Small intestine (tissue), 7 donors: ENCODE measurements around the gene JPT2. TPM values are rescaled to one million over a fixed set of nuclear protein-coding genes. Genes with fewer than 3 reads are reported as not detected.
A peak's percentile ranks its signal among the peaks of the same experiment; 100 is the strongest.
"Not testable (repeated sequence)": the region's sequence is repeated elsewhere in the genome, so short reads cannot be mapped to it uniquely, and the experiment has no call there.

ENCODE experiments used
- DNase-seq, 2 donors: peaks; one replicate each; pipeline versions ENCODE4 v3.0.0 to v3.0.0-alpha.2; 2013
- FAIRE-seq: peaks from 2 replicates; lab custom pipeline; 2012; peaks lifted over from hg19 to GRCh38; lab: Jason Lieb, UNC
- H3K27ac ChIP-seq, 3 donors: one replicate each; pipeline ENCODE4 v1.5.1; 2013; ENCODE audit warnings: low read length in 2 of 3, mild to moderate bottlenecking in 2 of 3, control low read depth in 1 of 3, inconsistent platforms in 1 of 3, low read depth in 1 of 3, moderate library complexity in 1 of 3
- H3K27me3 ChIP-seq, 3 donors: one replicate each; pipeline ENCODE4 v1.6.1; 2013; ENCODE audit warnings: low read length in 3 of 3, inconsistent platforms in 1 of 3; ENCODE audit not compliant: control insufficient read depth in 3 of 3, insufficient read depth in 3 of 3
- H3K36me3 ChIP-seq, 3 donors: one replicate each; pipeline ENCODE4 v1.6.1; 2013; ENCODE audit warnings: low read length in 3 of 3, inconsistent platforms in 1 of 3, low read depth in 1 of 3, mild to moderate bottlenecking in 1 of 3, moderate library complexity in 1 of 3; ENCODE audit not compliant: control insufficient read depth in 3 of 3, insufficient read depth in 2 of 3
- H3K4me1 ChIP-seq, 3 donors: one replicate each; pipeline ENCODE4 v1.6.1; 2013; ENCODE audit warnings: low read length in 2 of 3, inconsistent platforms in 1 of 3, low read depth in 1 of 3, mild to moderate bottlenecking in 1 of 3, moderate library complexity in 1 of 3; ENCODE audit not compliant: control insufficient read depth in 3 of 3, insufficient read depth in 2 of 3
- H3K4me3 ChIP-seq, 3 donors: one replicate each; pipeline ENCODE4 v1.5.1; 2013; ENCODE audit warnings: low read length in 3 of 3, control low read depth in 1 of 3, inconsistent platforms in 1 of 3, low read depth in 1 of 3, mild to moderate bottlenecking in 1 of 3, moderate library complexity in 1 of 3
- H3K9me3 ChIP-seq, 2 donors: one replicate each; pipeline ENCODE4 v1.6.1; 2013; ENCODE audit warnings: low read depth in 1 of 2, low read length in 1 of 2; ENCODE audit not compliant: control insufficient read depth in 2 of 2, insufficient read depth in 1 of 2
- WGBS, 3 donors: extraction: QIAGEN DNeasy Blood & Tissue Kit; methylation state at CpG; one replicate each; pipeline ENCODE4 v1.1.7; 2013; 5-methylcytosine and 5-hydroxymethylcytosine counted together
- polyA plus RNA-seq, 4 donors: library from polyadenylated mRNA; stranded (reverse) in 3 of 4; unstranded in 1 of 4; fragments of 200-250 nt in 3 of 4; fragments of 120-200 nt in 1 of 4; gene quantifications; one replicate each; pipeline versions ENCODE4 v1.2.1 to v1.2.3, GENCODE V29; 2013
- donor health status: healthy with polysubstance abuse.
- donor health status: control.
- donor health status: control.
- donor health status: Bipolar disorder and iron deficiency.
- donor health status: healthy.

The JPT2 gene
- polyA plus RNA-seq, 4 donors = 17.0 to 52.4 (median 36.3) TPM

DNA sequence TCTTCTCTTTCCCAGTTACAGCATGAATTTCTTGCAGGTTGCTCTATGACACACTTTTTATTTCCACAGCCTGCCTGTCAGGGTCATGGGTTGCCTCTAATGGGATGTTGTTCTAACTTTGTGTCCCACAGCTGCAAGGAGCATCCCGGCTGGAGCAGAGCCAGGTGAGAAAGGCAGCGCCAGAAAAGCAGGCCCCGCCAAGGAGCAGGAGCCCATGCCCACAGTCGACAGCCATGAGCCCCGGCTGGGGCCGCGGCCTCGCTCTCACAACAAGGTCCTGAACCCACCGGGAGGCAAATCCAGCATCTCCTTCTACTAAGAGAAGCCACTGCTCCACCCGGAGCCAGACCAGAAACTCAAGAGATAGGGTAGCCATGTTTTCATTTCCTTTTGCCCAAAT lies 20.6 kb downstream of the JPT2 start:
- Histone ChIP-seq H3K27me3 (no peaks in the 10 kb centered on the region), H3K4me3 (no peak overlapping the region), H3K36me3 (peaks cover 7 to 60% (median 13%) of the 10 kb centered on the region in 3 donors), H3K27ac (no peak overlapping the region), H3K4me1 (no peaks in the 10 kb centered on the region), H3K9me3 (no peaks in the 10 kb centered on the region)
- 89 to 93% (median 93%) methylated on average over 10 of the region's 10 CpGs for WGBS, 3 donors
- DNase-seq (no peak), FAIRE-seq (no peak)

DNA sequence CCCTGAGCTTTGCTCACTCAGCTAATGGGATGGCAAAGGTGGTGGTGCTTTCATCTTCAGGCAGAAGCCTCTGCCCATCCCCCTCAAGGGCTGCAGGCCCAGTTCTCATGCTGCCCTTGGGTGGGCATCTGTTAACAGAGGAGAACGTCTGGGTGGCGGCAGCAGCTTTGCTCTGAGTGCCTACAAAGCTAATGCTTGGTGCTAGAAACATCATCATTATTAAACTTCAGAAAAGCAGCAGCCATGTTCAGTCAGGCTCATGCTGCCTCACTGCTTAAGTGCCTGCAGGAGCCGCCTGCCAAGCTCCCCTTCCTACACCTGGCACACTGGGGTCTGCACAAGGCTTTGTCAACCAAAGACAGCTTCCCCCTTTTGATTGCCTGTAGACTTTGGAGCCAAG lies 22.2 kb downstream of the JPT2 start:
- Histone ChIP-seq H3K27me3 (no peaks in the 10 kb centered on the region), H3K27ac (no peak overlapping the region), H3K4me3 (no peak overlapping the region), H3K4me1 (no peaks in the 10 kb centered on the region), H3K9me3 (no peaks in the 10 kb centered on the region), H3K36me3 (peaks cover 7 to 53% (median 12%) of the 10 kb centered on the region in 3 donors)
- 91 to 96% (median 92%) methylated on average over 3 of the region's 3 CpGs for WGBS, 3 donors
- FAIRE-seq (no peak), DNase-seq (no peak)

DNA sequence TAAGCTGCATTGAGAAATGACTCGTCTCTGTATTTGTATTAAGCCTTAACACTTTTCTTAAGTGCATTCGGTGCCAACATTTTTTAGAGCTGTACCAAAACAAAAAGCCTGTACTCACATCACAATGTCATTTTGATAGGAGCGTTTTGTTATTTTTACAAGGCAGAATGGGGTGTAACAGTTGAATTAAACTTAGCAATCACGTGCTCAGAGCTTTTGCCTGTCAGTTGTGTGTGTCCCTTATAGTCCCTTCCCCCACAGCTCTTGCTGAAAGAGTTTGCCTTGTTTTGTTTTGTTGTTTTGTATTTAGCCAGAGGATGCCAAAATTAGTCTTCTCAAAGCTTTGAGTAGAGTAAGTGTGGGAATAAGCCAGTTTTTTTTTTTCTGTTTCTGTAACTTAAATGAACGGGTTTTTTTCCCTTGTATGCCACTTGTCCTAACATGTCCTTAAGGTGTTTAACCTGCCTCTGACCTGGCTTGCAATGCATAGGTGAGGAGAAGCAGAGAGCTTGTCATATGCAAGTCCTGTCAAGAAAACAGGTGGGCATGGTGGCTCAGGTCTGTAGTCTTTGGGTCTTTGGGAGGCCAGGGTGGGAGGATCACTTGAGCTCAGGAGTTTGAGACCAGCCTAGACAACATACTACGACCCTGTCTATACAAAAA lies 23.3 kb downstream of the JPT2 start:
- FAIRE-seq = no peak
- Histone ChIP-seq H3K27me3 (no peaks in the 10 kb centered on the region), H3K4me1 (no peaks in the 10 kb centered on the region), H3K36me3 (peaks cover 7 to 42% (median 12%) of the 10 kb centered on the region in 3 donors), H3K9me3 (no peaks in the 10 kb centered on the region), H3K4me3 (no peak overlapping the region), H3K27ac (no peak overlapping the region)
- no peak for DNase-seq
- 83 to 90% (median 86%) methylated on average over 6 of the region's 6 CpGs for WGBS, 3 donors

DNA sequence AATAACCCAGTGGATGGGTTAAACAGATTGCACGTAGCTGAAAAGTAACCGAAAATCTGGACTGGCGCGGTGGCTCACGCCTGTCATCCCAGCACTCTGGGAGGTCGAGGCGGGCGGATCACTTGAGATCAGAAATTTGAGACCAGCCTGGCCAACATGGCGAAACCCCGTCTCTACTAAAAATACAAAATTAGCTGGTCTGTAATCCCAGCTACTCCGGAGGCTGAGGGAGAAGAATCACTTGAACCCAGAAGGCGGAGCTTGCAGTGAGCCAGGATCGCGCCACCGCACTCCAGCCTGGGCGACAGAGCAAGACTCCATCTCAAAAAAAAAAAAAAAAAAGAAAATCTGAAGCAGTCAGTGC lies 27.2 kb downstream of the JPT2 start:
- Histone ChIP-seq H3K4me3 (peak overlapping the region; percentile 75 to 93 (median 82)), H3K36me3 (peaks cover 0 to 30% (median 2%) of the 10 kb centered on the region in 3 donors), H3K27ac (peak overlapping the region; percentile 93 to 97 (median 96))
- H3K4me1 ChIP-seq, H3K27me3 ChIP-seq, H3K9me3 ChIP-seq, FAIRE-seq: not testable (repeated sequence)
- DNase-seq = peak in 1 of 2 donors; percentile 12
- 0 to 1% (median 0%) methylated on average over 16 of the region's 16 CpGs for WGBS, 3 donors

DNA sequence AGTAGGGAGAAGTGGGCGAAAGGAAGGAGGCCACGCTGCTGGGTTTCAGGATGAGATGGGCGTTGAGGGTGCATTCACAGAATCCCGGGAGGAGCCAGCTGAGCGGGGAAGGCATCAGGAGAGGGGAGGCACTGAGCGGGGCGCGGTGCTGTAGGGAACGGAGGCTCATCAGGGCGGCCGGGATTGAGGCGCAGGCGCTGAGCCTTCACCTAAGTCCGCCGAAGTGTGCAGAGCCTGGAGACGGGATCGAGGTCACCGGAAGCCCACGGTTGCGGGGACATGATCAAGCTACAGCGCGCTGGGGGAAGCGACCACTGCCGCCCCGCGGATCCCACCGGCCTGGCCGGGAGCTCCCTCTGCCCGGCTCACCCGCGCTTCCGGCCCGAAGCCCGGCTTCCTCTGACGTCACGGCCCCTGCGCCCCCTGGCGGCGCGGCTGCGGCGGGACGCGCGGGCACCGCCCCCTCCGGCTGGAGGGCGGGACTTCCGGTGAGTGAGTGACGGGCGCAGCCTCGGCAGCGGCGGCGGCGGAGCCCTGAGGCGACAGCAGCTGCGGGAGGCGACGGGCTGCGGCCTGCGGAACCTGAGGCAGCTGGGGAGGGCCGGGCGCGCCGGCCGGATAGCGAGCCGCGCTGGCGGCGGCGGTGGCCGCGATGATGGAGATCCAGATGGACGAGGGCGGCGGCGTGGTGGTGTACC lies 27.8 kb downstream of the JPT2 start, which contains the start of gene MAPK8IP3:
Gene MAPK8IP3 (plus strand): TSS at position 508 of the 698 bp plus-strand sequence. CDS start 145 bp downstream, at position 653.
- peak; percentile 88 to 98 for DNase-seq
- peaks cover 0 to 3% (median 0%) of the 10 kb centered on the region in 3 donors for H3K4me1 ChIP-seq
- WGBS, 3 donors = 0 to 1% (median 0%) methylated on average over 41 to 79 of the region's 79 CpGs
- H3K36me3 ChIP-seq = peaks cover 0 to 26% (median 2%) of the 10 kb centered on the region in 3 donors
- H3K9me3 ChIP-seq = no peaks in the 10 kb centered on the region
- H3K27ac ChIP-seq = peak within 1 kb of the TSS; percentile 93 to 97 (median 96)
- H3K4me3 ChIP-seq = peak within 1 kb of the TSS; percentile 75 to 93 (median 82)
- no peak for FAIRE-seq
- no peaks in the 10 kb centered on the region for H3K27me3 ChIP-seq

DNA sequence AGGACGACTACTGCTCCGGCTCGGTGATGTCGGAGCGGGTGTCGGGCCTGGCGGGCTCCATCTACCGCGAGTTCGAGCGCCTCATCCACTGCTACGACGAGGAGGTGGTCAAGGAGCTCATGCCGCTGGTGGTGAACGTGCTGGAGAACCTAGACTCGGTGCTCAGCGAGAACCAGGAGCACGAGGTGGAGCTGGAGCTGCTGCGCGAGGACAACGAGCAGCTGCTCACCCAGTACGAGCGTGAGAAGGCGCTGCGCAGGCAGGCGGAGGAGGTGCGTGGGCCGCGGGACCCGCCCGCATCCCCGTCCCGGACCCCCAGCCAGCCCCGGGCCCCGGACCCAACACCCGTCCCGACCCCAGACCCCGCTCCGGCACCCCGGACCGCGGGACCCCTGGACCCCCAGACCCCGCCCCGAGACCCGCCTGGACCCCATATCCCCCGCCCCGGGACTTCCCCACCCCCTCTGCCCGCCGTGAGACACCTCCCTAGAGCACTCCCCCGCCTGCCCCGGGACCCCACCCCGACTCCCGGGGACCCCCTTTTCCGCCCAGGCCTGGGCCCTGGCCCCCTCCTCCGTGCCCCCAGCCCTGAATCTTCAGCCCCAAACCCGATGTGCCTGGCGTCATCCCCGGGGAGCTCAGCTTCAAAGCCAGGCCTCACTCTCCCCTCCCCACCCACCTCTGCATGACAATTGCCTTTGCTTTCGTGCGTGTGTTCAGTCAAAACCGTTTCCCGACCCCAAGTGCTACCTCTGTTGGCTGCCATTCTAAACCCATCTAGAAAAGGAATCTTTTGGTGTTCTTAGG lies 28.5 kb downstream of the JPT2 start:
- no peaks in the 10 kb centered on the region for H3K27me3 ChIP-seq
- no peak for DNase-seq
- peaks cover 0 to 3% (median 0%) of the 10 kb centered on the region in 3 donors for H3K4me1 ChIP-seq
- H3K27ac ChIP-seq = peak overlapping the region; percentile 46 to 97 (median 64)
- peaks cover 0 to 29% (median 2%) of the 10 kb centered on the region in 3 donors for H3K36me3 ChIP-seq
- FAIRE-seq = no peak
- WGBS, 3 donors = 0 to 1% (median 1%) methylated on average over 40 to 62 of the region's 62 CpGs
- peak overlapping the region; percentile 51 to 91 (median 82) for H3K4me3 ChIP-seq
- no peaks in the 10 kb centered on the region for H3K9me3 ChIP-seq

DNA sequence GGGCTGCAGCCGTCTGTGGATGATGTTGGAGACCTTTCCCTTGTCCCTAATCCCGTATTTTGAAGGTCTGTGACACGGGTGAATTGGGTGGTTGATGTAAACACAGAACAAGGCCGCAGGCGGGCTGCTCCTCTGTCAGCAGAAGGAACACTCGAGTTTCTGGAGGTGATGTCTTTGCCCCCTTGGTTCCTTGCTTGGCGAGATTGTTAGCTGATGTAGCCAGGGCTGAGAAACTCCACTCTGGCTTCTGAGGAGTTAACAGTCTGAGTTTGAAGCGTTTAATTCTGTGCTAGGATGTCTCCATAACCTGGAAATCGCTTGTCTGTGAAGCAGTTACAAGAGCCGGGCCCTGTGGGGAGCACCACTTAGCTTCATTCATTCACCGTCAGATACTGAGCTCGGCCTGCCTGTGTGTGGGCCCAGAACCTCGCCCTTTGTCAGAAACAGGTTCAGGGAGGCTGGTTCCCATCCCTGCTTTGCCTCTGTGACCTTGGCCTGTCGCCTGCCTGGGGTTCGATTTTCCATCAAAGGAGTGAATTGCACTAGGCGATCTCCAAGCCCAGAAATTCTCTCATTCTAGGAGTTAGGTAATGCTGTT lies 29.2 kb downstream of the JPT2 start:
- Histone ChIP-seq H3K4me1 (peaks cover 0 to 3% (median 0%) of the 10 kb centered on the region in 3 donors), H3K27me3 (no peaks in the 10 kb centered on the region), H3K9me3 (no peaks in the 10 kb centered on the region), H3K27ac (peak overlapping the region in 1 of 3 donors; percentile 18), H3K36me3 (peaks cover 0 to 26% (median under 1%) of the 10 kb centered on the region in 3 donors), H3K4me3 (peak overlapping the region; percentile 51 to 91 (median 82))
- DNase-seq (peak; percentile 30 to 49), FAIRE-seq (no peak)
- WGBS, 3 donors = 8 to 15% (median 15%) methylated on average over 16 of the region's 16 CpGs
